Putamen (tissue), 1 donor: Measurements from ENCODE around the gene TMEM74B.
A peak's percentile ranks its signal among the peaks of the same experiment; 100 is the strongest.
"Not testable (repeated sequence)": the region's sequence is repeated elsewhere in the genome, so short reads cannot be mapped to it uniquely, and the experiment has no call there.

Source experiments
- DNase-seq: peaks from one replicate; pipeline ENCODE4 v3.0.0-alpha.2; 2016; ENCODE audit warnings: low spot score

Gene TMEM74B

GRCh38 chr20:1184638-1185315, at the start of gene TMEM74B:
TMEM74B (minus strand) TSS chr20:1184981; CDS start chr20:1183801, 1,180 bp downstream.
- no peak for DNase-seq

DNA sequence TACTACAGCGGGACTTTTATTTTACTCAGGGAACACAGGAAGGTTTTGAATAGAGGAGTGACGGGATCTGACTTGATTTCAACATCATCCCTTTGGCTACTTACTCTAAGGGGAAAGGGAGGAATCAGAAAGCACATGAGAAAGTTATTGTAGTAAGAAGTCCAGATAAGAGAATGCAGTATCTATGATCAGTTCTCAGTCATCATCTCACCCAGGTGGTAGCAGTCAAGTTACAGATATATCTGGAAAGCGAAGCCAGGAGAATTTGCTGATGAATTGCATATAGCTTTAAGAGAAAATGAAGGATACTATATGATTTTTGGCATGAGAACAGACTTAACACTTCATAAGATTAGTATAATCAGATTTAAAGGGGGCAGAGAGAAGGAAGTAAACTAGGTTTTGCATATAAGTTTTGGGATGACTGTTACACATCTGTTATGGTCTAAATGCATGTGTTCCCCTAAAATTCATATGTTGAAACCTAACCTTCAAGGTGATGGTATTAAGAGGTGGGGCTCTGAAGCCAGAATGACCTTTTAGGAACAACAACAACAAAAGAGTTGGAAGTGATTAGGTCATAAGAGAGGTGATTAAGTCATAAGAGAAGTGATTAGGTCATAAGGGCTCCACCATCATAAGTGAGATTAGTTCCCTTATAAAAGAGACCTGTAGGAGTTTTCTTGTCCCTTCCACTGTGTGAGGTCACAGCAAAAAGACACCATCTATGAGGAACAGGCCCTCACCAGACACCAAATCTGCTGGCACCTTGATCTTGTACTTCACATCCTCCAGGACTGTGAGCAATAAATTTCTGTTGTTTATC, 47.7 kb upstream of the TMEM74B start:
- no peak for DNase-seq

DNA sequence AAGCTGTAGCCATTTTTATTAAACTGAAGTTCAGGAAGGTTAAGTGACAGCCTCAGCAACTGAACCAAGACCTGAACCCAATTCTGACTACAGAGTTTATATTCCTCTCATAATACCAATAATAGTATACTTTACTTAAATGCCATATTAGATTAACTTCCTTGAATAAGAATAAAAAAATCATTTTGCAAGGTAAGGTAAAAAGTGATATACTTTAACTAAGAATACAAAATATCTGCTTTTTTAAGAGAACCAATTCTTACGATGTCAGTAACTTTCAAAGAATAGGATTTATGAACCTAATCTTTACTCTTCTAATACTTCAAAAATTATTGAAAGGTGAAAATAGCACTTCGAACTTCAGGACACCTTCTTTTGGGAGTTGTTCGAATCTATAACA, 44.8 kb upstream of the TMEM74B start:
- DNase-seq: no peak

DNA sequence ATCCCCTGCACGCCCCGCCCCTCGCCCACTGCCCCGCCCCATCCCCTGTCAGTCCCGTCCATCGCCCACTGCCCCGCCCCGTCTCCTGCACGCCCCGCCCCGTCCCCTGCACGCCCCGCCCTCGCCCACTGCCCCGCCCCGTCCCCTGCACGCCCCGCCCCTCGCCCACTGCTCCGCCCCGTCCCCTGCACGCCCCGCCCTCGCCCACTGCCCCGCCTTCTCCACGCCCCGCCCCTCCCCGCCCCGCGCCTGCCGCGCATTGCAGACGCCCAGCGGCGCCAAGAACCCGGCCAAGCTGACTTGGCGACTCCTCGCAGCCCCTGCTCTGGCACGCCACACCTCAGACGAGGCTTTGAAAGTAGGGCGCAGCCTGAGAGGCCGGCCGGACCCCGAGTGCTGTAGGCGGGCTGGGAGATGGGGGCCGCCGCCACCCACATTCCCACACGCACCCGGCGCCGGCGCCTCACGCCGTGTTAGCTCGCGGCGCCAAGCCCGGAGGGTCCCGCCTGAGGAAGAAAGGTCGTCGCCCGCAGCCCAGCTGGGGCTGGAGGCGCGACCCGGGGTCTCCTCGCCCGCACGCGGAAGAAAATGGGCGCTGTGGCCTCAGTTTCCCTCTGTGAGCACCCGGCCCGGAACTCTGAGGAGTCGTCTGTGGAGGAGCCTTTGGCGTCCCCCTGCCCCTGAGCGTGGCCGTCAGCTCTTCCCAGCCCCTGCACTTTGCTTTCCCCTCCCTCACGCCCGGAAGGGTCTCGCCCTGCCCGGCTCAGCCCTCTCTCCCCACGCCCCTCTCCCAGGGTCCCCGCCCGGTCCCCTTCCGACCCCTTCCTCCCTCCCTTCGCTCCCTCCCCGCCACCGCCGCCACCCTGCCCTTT, 41.2 kb upstream of the TMEM74B start, which contains the start of gene RAD21L1:
Gene RAD21L1, plus strand, starts transcription at position 262 of the 872 bp plus-strand sequence. CDS start 2,410 bp downstream, outside the sequence.
- DNase-seq: peak; percentile 43

DNA sequence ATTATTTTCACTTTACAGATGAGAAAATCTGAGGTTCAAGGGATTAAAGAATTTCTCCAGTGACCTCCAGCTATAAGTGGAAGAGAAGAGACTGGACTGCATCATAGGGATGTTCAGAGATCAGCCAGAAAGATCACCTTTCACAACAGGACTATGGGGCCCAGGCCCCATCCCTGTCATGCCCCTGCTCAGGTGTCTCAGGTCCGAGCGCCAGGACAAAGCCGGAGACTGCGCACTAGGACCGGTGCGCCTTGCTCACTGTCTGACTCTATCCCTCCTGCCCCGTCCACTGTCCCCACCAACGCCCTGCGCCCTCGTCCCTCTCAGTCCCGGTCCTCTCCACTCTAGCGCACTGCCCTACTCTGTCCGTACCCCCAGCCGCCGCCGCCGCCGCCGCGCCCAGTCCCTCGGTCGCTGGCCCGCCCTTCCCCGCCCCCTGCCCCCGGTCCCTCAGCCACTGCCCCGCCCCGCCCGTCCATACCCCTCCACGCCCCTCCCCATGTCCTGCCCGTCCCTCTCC, 40.5 kb upstream of the TMEM74B start:
- DNase-seq: no peak

DNA sequence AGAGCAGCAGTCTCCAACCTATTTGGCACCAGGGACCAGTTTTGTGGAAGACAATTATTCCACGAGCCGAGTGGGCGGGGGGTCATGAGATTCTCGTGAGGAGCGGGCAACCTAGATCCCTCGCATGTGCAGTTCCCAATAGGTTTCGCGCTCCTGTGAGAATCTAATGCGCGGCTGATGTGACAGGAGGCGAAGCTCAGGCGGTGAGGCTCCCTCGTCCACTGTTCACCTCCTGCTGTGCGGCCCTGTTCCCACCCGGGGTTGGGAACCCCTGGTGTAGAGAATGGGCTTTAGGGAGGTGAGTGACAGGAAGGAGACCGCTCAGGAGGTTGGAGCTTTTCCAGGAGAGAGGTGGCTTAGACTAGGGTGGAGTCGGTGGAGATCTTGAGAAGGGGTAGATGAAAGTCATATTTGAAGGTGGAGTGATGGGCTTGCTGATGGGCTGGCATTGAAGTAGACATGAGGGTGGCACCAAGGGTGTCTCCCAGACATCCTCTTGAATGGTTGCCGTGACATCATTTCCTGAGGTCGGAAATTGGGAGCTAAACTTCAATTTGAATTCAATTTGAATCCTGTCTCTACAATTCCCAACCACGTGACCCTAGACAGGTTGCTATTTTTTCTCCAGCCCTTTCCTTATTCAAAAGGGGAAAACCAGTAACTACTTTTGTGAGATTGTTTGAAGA, 39.6 kb upstream of the TMEM74B start:
- DNase-seq: no peak

GRCh38 chr20:1222750-1223149, 38.0 kb upstream of the TMEM74B start:
- DNase-seq: not testable (repeated sequence)

- DNase-seq: peak; percentile 42
These were observed 32.0 kb upstream of the TMEM74B start for GRCh38 chr20:1216527-1217427.

GRCh38 chr20:1215386-1216170, 30.8 kb upstream of the TMEM74B start:
- DNase-seq: peak; percentile 32

GRCh38 chr20:1214838-1215261, 30.1 kb upstream of the TMEM74B start:
- DNase-seq: no peak

- peak; percentile 43 for DNase-seq
These were observed 28.0 kb upstream of the TMEM74B start for GRCh38 chr20:1212607-1213396.

DNA sequence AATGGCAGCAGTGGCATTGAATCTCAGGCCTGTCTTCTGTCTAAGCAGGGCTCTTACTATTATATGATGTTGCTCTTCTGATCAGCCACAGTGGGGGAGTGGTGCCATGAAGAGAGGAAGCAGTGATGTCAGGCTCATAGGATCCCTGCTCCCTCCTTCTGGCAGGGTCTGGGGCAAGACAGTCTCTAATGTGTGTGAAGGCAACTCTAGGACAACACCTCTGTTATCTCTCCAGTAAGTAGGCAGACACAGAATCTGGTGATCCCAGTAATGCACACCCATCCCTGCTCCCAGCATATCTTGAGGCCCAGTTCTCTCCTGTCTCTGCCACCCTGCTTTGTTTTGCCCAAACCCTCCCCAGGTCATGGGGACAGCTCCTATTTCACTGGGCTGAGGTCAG, 27.2 kb upstream of the TMEM74B start:
- DNase-seq: no peak

DNA sequence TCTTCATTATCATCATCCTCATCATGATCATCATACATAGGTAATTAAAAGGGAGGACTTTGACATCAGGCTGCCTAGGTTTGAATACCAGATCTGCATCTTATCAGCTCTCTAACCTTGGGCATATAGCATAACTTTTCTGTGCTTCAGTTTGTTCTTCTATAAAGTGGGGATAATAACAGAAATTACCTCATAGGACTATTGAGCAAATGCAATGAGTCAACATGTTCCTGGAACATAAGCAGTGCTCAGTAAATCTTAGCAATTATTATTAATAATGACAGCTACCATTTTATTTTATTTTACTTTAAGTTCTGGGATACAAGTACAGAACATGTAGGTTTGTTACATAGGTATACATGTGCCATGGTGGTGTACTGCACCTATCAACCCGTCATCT, 25.7 kb upstream of the TMEM74B start:
- DNase-seq: no peak

DNA sequence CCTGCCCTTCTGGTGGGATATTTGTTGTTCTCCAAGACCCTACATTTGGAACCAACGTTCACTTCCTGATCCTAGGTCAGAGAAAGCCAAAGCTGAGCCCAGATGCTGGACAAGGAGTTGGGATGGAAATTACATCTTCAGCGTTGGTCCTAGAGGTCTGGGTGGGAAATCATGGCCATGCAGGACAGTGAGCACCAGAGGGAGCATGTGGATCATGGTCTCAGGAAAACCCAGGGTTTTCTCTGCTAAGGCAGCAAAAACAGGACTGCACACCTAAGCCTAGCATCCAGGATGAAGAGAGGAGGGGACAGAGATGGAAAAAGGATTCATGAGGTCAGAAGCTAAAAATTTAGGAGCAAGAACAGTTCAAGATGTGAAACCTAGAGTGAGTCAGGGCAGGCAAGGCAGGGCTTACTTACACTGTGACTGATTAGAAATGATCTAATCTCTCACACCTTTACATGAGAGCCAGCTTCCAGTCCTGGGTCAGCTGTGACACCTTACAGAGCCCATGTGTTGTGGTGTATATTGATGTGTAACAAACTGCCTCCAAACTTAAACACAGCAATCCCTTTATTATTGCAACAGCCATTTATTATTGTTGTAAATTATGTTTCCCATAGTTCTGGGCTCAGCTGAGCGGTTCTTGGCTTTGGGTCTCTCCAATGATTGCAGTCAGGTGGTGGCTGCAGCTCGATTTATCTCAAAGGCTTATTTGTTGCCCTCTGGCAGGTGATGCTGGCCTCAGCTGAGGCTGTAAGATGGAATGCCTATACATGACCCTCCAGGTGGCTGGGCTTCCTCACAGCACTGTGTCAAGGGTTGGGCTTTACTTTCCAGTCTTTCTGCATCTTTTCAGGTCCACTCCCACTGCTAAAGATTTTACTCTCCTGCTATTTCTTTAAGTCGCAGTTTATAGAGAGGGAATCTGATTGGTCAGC, 24.9 kb upstream of the TMEM74B start:
- DNase-seq: no peak

DNA sequence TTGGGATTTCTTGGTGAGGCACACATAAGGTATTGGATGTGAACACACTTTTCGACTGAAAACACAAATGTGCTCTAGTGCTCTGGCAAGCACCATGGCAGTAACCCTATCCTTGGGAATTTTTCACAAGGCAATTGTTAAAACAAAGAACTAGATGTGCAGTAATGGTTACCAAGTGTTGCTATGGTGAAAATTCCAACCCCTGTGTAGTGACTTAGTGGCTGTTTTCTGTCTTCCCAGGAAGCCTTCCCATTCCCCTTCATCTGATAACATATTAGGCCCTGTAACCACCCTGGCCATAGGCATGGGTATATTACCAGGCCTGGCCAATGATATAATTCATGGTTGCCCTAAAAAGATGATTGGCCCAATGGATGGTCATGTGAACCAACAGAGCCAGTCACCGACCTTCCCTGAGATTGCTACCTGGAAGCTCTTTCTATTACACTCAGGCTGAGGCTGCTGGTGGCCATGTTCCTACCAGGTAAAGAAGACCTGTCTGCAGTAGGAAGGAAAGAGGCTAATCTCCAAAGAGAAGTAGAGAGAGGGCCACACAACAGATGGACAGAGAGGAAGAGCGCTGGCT, 22.6 kb upstream of the TMEM74B start:
- DNase-seq: no peak

DNA sequence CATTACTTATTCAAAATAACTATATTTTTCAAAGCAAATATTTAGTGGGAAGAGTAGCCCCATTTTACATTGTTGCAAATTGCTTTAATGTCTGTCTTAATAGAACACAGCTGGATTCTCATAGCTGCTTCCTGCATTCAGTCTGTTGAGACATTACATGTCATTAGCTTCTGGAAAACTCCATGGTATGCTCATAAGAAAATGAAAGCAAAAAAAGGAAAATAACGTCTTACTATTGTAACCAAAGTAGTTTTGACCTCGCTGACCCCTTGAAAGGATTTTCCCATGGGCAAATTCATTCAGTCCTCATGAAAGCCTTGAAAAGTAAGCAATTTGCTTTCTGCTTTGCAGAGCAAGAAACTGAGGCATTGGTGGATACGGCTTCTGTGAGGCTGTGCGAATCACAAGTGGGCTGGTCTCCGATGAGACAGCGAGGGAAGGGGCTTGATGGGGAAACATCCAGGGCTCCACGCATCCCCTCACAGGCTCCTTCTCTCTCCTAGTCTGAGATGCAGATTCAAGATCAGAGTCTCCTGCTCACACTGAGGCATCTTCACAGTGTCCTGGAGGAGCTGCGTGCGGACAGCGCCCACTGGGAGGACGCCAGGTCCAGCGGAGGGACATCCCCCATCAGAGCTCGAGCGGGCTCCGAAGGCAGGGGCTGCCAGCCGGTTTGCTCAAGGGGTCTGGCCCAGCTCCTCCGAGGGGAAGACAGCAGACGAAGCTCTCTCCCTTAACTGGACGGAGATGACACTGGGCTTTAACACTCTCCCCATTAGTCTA, 21.8 kb upstream of the TMEM74B start:
- DNase-seq: no peak
